Measurements from ENCODE around the gene TMEM185B.

GRCh38 chr2:120241684-120242083, 18.5 kb upstream of the TMEM185B start:
- no peak for TF ChIP-seq EZH2 (IDR thresholded peaks at IDR 0.05; ENCODE audit: insufficient read depth, poor library complexity, severe bottlenecking)
- TF ChIP-seq EZH2phosphoT487 (IDR thresholded peaks at IDR 0.05; ENCODE audit: insufficient read depth, low read depth), result no peak

Measured in GM23248 (cell line).